Inflammatory macrophage treated with lipopolysaccharide for 1 hour (primary cell): ENCODE results near the gene CENPH.
"Not testable (repeated sequence)": the region's sequence is repeated elsewhere in the genome, so short reads cannot be mapped to it uniquely, and the experiment has no call there.

Experiments used
- DNase-seq, 2 donors: peaks; one replicate each; pipeline ENCODE4 v3.0.0-alpha.2; 2020 to 2022

The CENPH gene

DNA sequence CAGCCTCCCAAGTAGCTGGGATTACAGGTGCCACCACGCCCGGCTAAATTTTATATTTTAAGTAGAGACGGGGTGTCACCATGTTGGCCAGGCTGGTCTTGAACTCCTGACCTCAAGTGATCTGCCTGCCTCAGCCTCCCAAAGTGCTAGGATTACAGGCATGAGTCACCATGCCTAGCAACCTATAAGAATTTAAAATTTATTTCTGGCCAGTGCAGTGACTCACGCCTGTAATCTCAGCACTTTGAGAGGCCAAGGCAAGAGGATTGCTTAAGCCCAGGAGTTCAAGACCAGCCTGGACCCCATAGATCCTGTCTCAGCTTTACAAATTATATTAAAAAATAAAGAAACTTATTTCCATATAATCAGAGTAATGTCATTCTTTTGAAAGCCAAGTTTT, 66.6 kb downstream of the CENPH start:
- not testable (repeated sequence) for DNase-seq

DNA sequence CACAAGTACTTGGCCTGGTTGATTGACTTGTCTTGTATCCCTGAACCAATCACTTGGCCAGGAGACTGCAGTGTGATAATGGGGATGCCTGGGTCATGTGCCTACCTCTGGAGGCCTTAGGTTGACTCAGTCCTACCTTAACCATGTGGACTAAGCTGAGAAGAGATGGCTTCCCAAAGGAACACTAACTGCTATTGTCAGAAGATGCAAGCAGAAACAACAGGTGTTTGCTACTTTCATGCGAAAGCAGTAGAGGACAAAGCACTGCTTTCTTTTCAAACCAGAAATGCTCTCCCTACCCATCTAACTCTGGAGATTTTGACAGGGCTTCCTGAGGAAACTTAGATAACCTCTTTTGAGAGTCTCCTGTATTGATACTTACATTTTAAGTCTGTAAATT, 68.2 kb downstream of the CENPH start:
- no peak for DNase-seq
